NT2/D1 (cell line): ENCODE results near the gene CDC14A.

Experiments used
- DNase-seq: peaks from one replicate; pipeline ENCODE4 v3.0.0-alpha.2; 2011; ENCODE audit warnings: low read depth, low spot score
- H3K27me3 ChIP-seq: 2 replicates; pipeline ENCODE4 v1.6.0; 2011; ENCODE audit warnings: mild to moderate bottlenecking; ENCODE audit not compliant: insufficient read length, insufficient read depth
- H3K36me3 ChIP-seq: 2 replicates; pipeline ENCODE4 v1.6.1; 2011; ENCODE audit warnings: mild to moderate bottlenecking, low read length, mixed read lengths; ENCODE audit not compliant: insufficient read depth, insufficient read length
- H3K4me1 ChIP-seq: 2 replicates; pipeline ENCODE4 v1.5.1; 2011; ENCODE audit not compliant: insufficient read depth, insufficient read length
- H3K4me3 ChIP-seq: 2 replicates; pipeline ENCODE4 v1.5.1; 2011; ENCODE audit warnings: low read depth; ENCODE audit not compliant: insufficient read length
- H3K9ac ChIP-seq: 2 replicates; pipeline ENCODE4 v1.6.0; 2011; ENCODE audit warnings: low read depth; ENCODE audit not compliant: insufficient read length
- H3K9me3 ChIP-seq: 2 replicates; pipeline ENCODE4 v1.5.1; 2011; ENCODE audit warnings: mild to moderate bottlenecking, low read length; ENCODE audit not compliant: insufficient read depth
- SUZ12 ChIP-seq: IDR thresholded peaks from 2 replicates; pipeline ENCODE4 v1.6.1; 2011; ENCODE audit not compliant: insufficient read length, insufficient read depth; ENCODE audit errors: extremely low read depth
- YY1 ChIP-seq: IDR thresholded peaks from 2 replicates; pipeline ENCODE4 v1.6.1; 2011; ENCODE audit not compliant: insufficient read length, insufficient read depth
- ZNF274 ChIP-seq: IDR thresholded peaks from 2 replicates; pipeline ENCODE4 v1.6.1; 2011; ENCODE audit warnings: mild to moderate bottlenecking, low read depth, low read length

CDC14A gene

GRCh38 chr1:100352267-100353070 is at the start of gene CDC14A:
CDC14A (plus strand) TSS chr1:100352506; CDS start chr1:100352955, 449 bp downstream.
- Histone ChIP-seq H3K9ac (peak within 1 kb of the TSS; percentile 93), H3K27me3 (no peaks in the 10 kb centered on the region), H3K4me1 (no peaks in the 10 kb centered on the region), H3K36me3 (no peaks in the 10 kb centered on the region), H3K4me3 (peak within 1 kb of the TSS; percentile 88), H3K9me3 (no peaks in the 10 kb centered on the region)
- TF ChIP-seq ZNF274 (no peak), SUZ12 (no peak), YY1 (no peak)
- peak; percentile 94 for DNase-seq

DNA sequence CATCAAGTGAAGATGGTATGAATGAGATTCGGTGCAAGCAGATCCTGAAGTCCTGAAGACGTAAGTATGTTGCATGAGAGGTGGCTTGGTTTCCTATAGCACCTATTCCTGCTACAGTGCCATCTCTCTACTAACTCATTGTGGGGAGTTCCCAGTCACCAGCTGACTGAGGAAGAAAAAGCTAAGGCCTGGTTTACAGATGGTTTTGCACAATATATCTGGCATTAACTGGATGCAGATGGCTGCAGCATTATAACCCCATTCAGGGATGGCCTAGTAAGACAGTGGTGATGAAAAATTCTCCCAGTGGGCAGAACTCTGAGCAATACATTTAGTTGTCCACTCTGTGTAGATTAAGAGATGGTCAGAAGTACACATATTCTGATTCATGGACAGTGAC is 49.6 kb upstream of the CDC14A start:
- H3K4me3 ChIP-seq: no peak overlapping the region
- H3K4me1 ChIP-seq: no peaks in the 10 kb centered on the region
- no peaks in the 10 kb centered on the region; the same call in 1 of the 2 replicates for H3K9me3 ChIP-seq
- H3K36me3 ChIP-seq: no peaks in the 10 kb centered on the region
- no peak for TF ChIP-seq SUZ12
- TF ChIP-seq ZNF274: no peak
- no peak for TF ChIP-seq YY1
- no peaks in the 10 kb centered on the region for H3K27me3 ChIP-seq
- DNase-seq: no peak
- no peak overlapping the region for H3K9ac ChIP-seq

GRCh38 chr1:100304227-100304626 is 48.1 kb upstream of the CDC14A start:
- Histone ChIP-seq H3K4me3 (no peak overlapping the region), H3K4me1 (no peaks in the 10 kb centered on the region), H3K27me3 (no peaks in the 10 kb centered on the region), H3K9ac (no peak overlapping the region), H3K36me3 (no peaks in the 10 kb centered on the region), H3K9me3 (no peaks in the 10 kb centered on the region; the same call in 1 of the 2 replicates)
- no peak for DNase-seq
- TF ChIP-seq YY1 (no peak), ZNF274 (no peak), SUZ12 (no peak)

DNA sequence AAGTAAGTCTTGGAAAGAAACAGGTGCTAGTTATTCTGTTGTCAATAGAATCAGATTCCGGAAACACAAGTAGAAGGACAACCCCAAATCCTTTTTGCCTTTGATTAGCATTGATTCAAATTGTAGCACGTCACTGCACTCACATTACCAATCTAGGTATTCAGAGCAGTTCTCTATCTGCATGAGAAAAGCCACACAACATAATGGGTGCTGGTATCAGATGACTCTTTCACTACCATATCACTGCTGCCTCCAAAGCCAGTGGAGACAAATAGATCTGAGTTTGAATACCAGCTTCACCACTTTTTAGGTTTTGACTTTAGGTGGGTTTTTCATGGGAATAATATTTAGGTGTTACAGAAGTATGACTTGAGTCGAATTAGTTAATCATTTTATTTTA is 47.4 kb upstream of the CDC14A start:
- peak; percentile 27 for DNase-seq
- Histone ChIP-seq H3K9me3 (no peaks in the 10 kb centered on the region; the same call in 1 of the 2 replicates), H3K27me3 (no peaks in the 10 kb centered on the region), H3K9ac (no peak overlapping the region), H3K36me3 (no peaks in the 10 kb centered on the region), H3K4me1 (no peaks in the 10 kb centered on the region), H3K4me3 (no peak overlapping the region)
- TF ChIP-seq YY1: no peak
- no peak for TF ChIP-seq ZNF274
- no peak for TF ChIP-seq SUZ12

- no peaks in the 10 kb centered on the region for H3K27me3 ChIP-seq
- TF ChIP-seq SUZ12: no peak
- TF ChIP-seq YY1: no peak
- no peak overlapping the region for H3K4me3 ChIP-seq
- H3K4me1 ChIP-seq: no peaks in the 10 kb centered on the region
- no peaks in the 10 kb centered on the region; the same call in 1 of the 2 replicates for H3K9me3 ChIP-seq
- H3K9ac ChIP-seq: no peak overlapping the region
- DNase-seq: no peak
- no peaks in the 10 kb centered on the region for H3K36me3 ChIP-seq
Observed at GRCh38 chr1:100305954-100306353, 46.4 kb upstream of the CDC14A start.

GRCh38 chr1:100306735-100307313 is 45.5 kb upstream of the CDC14A start:
- Histone ChIP-seq H3K9me3 (no peaks in the 10 kb centered on the region; the same call in 1 of the 2 replicates), H3K27me3 (no peaks in the 10 kb centered on the region), H3K4me3 (no peak overlapping the region), H3K4me1 (no peaks in the 10 kb centered on the region), H3K9ac (no peak overlapping the region), H3K36me3 (no peaks in the 10 kb centered on the region)
- DNase-seq: no peak
- TF ChIP-seq SUZ12: no peak
- no peak for TF ChIP-seq ZNF274
- no peak for TF ChIP-seq YY1

DNA sequence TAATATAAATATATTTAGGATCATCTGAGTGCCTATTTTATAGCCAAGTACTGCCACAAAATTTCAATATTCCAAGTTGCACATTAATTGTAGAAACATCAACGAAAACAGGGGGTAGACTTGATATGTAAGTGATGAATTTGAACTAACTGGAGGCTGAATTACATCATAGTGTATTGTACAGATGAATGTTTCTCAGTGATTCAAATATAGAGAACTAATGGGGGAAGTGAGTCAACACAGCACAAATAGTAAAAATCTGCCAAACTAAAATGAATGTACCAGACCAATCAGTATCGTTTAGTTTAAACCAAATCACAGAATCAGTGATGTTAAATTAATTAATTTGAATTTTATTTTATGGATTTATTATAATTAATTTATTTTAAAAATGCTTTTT is 43.5 kb upstream of the CDC14A start:
- no peak for TF ChIP-seq SUZ12
- TF ChIP-seq YY1: no peak
- no peak for TF ChIP-seq ZNF274
- no peaks in the 10 kb centered on the region for H3K36me3 ChIP-seq
- no peak for DNase-seq
- no peaks in the 10 kb centered on the region for H3K27me3 ChIP-seq
- no peaks in the 10 kb centered on the region; the same call in 1 of the 2 replicates for H3K9me3 ChIP-seq
- H3K9ac ChIP-seq: no peak overlapping the region
- H3K4me1 ChIP-seq: no peaks in the 10 kb centered on the region
- H3K4me3 ChIP-seq: no peak overlapping the region
